ENCODE measurements around the gene USP31.

USP31 gene, protein sequence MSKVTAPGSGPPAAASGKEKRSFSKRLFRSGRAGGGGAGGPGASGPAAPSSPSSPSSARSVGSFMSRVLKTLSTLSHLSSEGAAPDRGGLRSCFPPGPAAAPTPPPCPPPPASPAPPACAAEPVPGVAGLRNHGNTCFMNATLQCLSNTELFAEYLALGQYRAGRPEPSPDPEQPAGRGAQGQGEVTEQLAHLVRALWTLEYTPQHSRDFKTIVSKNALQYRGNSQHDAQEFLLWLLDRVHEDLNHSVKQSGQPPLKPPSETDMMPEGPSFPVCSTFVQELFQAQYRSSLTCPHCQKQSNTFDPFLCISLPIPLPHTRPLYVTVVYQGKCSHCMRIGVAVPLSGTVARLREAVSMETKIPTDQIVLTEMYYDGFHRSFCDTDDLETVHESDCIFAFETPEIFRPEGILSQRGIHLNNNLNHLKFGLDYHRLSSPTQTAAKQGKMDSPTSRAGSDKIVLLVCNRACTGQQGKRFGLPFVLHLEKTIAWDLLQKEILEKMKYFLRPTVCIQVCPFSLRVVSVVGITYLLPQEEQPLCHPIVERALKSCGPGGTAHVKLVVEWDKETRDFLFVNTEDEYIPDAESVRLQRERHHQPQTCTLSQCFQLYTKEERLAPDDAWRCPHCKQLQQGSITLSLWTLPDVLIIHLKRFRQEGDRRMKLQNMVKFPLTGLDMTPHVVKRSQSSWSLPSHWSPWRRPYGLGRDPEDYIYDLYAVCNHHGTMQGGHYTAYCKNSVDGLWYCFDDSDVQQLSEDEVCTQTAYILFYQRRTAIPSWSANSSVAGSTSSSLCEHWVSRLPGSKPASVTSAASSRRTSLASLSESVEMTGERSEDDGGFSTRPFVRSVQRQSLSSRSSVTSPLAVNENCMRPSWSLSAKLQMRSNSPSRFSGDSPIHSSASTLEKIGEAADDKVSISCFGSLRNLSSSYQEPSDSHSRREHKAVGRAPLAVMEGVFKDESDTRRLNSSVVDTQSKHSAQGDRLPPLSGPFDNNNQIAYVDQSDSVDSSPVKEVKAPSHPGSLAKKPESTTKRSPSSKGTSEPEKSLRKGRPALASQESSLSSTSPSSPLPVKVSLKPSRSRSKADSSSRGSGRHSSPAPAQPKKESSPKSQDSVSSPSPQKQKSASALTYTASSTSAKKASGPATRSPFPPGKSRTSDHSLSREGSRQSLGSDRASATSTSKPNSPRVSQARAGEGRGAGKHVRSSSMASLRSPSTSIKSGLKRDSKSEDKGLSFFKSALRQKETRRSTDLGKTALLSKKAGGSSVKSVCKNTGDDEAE (N-terminal part only)

DNA sequence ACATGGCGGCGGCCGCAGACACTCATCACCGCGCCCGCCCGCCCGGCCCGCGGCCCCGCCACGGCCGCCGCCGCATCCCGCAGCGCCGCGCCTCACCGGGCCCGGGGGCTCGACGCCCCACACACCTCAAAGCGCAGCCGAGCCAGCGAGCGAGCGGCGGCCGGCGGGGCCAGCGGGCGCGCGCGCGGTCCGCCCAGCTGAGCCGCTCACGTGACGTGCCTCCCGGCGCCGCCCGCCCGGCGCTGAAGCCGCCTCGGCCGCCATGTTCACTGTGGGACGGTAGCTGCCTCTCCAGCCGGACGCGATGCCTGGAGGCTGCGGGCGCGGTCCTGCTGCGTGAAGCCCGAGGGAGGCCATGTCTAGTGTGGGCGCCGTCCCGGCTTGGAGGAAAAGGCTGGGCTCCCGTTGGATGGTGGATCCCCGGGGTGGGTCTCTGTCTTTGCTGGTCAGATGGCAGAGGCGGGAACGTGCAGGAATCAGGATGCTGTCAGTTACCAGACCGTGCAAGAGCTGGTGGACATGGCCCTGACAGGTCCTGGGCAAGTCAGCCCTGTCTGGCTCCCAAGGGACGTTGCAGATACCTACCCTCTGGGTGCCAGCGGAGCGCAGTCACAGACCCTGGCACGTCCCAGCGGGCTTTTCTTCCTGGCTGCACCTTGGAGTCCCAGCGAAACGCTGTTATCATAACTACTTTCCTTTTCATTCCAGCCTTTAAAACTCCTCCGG, at the start of gene USP31:
TSS of gene USP31 (minus strand) at position 186 of the 726 bp plus-strand sequence. CDS start at position 4, 182 bp downstream.
- peak; percentile 79 to 91 (median 83) for DNase-seq (ENCODE audit: low read depth in 2 of 3, low spot score in 1 of 3)

DNA sequence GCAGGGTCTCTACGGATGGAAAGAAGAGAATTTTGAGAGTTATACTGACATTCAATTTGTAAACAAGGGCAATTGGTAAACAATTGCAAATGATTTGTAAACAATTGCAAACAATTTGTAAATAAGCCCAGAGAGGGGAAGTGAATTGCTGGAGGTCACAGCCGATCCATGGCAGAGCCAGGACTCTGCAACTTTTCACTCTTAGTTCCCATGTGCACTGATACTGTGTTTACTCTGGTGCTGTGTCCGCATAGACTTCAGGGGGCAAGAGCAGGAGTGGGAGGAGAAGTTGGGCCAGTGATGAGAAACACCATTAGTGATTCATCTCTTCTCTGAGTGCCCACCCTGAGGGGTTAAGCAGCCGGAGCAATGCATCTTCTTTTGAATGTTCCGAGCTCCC, 47.3 kb upstream of the USP31 start:
- DNase-seq (ENCODE audit: low read depth in 2 of 3, low spot score in 1 of 3), result no peak

DNA sequence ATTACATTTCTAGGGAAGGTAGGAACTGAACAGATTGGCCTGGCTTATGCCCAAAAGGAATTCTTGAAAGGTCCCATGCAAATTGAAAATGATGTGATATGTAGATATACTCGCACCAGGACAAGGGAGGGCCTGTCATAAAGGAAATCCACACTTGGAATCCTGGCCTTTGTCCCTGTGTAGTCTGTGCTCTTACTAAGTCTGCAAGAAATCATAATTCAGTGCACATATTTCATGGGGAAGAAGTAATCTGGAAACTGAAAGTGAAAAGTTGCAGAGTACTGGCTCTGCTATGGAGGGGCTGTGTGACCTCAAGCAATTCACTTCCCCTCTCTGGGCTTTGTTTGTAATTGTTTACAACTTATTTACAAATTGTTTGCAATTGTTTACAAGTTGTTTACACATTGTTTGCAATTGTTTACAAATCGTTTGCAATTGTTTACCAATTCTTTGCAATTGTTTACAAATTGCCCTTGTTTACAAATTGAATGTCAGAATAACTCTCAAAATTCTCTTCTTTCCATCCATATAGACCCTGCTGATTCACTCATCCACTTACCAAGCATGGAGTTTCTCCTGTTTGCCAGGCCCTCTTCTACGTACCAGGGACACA, 46.2 kb upstream of the USP31 start:
- no peak for DNase-seq (ENCODE audit: low read depth in 2 of 3, low spot score in 1 of 3)

DNA sequence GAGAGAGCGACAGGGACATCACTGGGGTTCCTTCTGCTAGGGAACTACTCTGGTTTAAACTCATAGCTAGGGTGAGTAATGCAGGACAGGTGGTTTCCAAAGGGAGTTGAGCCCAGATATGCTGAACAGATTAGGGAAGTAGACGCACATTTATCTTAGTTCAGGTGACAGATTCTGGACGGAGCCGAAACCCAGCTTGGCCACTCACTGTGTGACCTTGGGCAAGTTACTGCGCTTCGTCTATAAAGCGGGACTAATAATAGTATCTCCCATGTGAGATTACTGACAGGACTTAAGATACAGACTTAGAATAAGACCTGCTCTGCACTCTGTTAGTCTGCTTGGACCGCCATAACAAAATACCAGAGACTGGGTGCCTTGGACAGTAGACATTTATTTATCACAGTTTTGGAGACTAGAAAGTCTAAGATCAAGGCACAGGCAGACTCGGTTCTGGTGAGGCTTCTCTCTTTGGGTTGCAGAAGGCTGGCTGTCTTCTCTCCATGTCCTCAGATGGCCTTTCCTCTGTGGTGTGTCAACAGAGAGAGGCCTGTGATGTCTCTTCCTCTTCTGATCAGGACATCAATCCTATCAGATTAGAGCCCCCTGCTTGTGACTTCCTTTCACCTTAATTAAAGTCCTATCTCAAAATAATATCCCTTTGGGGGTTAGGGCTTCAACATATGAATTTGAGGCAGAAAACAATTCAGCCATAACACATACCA, 45.4 kb upstream of the USP31 start:
- DNase-seq (ENCODE audit: low read depth in 2 of 3, low spot score in 1 of 3), result no peak

DNA sequence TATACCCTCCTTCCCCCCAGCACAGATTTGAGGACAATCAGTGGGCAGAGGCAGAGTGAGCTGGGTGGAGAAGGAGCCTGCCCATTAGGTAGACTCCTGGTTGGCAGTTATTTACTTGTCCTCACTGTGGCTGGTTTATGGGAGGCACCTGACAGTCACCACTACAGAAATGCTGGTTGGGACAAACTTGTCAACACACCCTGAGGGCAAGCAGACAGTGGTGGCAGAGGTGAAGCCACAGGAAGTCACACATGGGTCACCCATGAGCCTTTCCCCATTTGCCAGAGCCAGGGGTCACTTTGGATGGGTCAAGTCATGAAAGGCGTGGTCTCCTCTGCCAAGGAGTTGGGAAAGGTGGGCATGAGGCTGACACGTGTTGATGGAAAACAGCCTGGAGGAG, 39.7 kb upstream of the USP31 start:
- DNase-seq (ENCODE audit: low read depth in 2 of 3, low spot score in 1 of 3), result no peak

DNA sequence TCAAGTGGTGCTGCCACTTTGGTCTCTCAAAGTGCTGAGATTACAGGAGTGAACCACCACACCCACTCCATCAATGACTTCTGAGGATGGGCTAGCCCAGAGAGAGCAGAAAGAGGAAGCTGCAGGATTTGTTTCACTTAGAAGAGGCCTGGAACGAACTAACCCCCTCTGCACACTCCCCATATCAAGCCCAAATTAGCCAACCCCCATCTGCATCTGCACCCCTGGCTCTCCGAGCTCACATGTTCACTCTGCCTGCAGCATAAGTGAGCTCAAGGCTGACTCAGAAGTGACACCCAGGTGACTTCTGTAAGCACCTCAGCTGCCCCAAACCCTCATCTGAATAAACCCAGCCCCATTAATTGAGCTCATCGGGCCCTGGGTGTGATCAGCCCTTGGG, 38.1 kb upstream of the USP31 start:
- DNase-seq (ENCODE audit: low read depth in 2 of 3, low spot score in 1 of 3), result no peak

DNA sequence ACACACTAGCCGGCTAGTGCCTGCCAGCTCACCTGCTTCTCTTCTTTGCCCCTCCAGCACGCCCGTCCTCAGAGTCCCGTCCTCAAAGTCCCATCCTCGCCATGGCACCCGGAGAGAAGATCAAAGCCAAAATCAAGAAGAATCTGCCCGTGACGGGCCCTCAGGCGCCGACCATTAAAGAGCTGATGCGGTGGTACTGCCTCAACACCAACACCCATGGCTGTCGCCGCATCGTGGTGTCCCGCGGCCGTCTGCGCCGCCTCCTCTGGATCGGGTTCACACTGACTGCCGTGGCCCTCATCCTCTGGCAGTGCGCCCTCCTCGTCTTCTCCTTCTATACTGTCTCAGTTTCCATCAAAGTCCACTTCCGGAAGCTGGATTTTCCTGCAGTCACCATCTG, 36.9 kb upstream of the USP31 start:
- no peak for DNase-seq (ENCODE audit: low read depth in 2 of 3, low spot score in 1 of 3)

DNA sequence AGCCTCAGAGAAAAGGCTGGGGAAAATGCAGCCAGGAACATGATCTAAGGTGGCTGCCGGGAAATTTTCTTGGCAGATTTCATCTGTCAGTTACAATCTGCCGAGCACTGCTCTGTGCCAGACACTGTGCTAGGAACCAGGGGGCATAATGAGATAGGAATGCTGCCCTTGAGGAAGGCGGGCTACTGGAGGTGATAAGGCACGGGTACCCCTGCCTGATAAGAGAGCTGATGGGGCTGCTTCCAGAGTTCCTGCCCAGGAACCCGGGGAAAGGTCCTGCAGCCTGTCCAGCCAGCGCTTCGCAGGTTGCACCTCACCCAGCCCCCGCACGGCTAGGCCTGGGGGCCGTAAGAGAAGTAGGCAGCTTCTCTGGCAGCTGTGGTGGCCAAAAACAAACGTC, 36.4 kb upstream of the USP31 start:
- no peak for DNase-seq (ENCODE audit: low read depth in 2 of 3, low spot score in 1 of 3)

DNA sequence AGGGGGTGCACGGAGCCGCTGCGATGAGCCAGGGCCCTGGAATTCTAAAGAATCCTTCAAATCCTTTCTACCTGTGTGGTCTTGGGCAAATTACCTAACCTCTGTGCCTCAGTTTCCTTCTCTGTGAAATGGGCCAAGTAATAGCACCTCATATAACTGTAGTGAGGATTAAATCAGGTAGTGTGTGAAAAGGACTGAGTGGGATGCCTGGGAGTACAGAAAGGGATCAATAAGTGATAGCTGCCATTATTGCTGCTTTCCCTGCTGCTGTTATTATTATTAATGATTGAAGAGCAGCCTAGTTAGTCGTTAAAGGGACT, 34.3 kb upstream of the USP31 start:
- DNase-seq (ENCODE audit: low read depth in 2 of 3, low spot score in 1 of 3), result no peak

DNA sequence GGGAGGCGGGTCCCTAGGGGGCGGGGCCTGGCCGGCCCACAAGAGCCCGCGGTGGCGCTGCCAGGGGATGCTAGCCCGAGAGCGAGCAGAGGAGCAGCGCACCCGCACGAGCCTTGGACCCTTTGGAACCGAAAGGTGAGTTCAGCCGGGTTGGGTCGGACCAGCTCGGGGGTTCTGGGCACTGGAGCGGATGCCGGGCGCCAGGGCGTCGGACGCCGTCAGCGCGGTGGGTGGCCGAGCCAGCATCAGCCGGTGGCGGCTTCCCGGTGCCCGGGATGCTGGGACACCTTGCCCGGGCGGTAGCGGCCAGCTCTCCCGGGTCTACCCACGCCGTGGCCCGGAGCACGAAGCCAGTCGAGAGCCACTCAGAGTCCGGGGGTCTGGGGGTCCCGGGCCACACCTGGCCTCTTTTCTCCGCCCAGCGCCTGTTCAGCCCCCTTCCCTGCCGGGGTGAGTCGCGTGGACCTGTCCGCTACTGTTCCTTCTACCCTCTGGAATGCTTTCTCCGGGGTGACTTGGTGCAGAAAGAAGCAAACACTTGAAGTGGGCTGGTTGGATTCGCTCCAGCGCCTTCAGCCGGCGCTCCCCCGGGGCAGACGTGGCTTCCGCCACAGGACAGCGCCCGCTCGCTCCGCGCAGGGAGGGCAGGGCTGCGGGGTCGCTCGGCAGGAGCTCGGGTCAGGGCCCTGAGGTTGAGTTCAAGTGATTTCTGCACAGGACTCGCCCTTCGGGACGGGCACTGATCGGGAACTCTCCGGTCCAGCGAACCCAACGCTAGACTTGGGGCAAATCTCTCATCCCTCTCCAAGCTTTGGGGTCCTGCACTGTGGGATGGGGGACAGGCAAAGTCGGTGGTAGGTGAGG, 33.7 kb upstream of the USP31 start, which contains the start of gene SCNN1G:
TSS of gene SCNN1G (plus strand) at position 67 of the 864 bp plus-strand sequence. CDS start 3,527 bp downstream, outside the sequence.
- no peak for DNase-seq (ENCODE audit: low read depth in 2 of 3, low spot score in 1 of 3)

DNA sequence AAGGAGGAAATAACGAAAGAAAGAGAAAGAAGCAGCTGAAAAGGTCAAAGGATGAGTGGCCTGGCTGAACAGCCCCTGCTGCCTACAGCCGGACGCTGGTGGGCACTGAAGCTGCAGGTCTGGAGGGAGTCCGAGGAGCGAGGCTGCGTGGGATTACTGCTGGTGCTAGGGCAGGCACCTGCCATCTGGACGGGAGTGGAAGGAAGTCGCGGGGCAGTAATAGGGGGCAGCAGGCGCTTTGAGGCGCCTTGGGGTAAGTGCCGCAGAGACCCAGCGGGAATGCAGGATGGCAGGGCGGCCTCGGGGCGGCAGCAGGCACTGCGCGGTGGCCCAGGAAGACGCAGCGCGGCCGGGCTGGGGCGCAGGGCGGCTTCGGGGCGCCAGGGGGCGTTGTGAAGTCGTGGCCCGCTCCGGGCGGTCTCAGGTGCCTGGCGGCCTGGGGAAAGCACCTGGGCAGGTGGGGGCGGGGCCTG, 33.0 kb upstream of the USP31 start:
- peak; percentile 62 to 68 (median 66) for DNase-seq (ENCODE audit: low read depth in 2 of 3, low spot score in 1 of 3)

DNA sequence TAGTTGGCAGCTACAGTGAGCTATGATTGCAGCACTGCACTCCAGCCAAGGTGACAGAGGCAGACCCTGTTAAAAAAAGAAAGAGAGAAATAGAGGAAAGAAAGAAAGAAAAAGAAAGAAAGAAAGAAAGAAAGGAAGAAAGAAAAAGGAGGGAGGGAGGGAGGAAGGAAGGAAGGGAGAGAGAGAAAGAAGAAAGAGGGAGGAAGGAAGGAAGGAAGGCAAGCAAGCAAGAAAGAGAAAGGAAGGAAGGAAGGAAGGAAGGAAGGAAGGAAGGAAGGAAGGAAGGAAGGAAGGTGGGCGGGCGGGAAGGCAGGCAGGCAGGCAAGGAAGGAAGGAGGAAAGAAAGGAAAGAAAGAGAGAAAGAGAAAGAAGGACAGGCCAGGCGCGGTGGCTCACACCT, 32.3 kb upstream of the USP31 start:
- DNase-seq (ENCODE audit: low read depth in 2 of 3, low spot score in 1 of 3), result no peak

DNA sequence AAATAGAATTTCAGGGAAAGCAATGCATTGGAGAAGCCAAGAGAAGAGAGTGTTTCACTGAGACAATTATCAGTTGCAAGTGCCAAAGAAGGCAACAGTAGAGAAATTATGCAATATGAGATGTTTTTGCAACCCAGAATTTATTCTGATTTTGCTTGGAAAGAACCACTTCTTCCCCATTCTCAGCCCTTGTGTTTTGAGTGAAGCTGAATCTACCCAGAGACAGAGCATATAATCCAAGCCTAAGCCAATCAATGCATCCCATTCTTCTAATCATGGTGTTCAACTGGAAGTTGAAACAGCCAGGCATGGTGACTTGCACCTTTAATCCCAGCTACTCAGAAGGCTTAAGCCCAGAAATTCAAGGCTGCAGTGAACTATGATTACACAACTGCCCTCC, 26.4 kb upstream of the USP31 start:
- no peak for DNase-seq (ENCODE audit: low read depth in 2 of 3, low spot score in 1 of 3)

DNA sequence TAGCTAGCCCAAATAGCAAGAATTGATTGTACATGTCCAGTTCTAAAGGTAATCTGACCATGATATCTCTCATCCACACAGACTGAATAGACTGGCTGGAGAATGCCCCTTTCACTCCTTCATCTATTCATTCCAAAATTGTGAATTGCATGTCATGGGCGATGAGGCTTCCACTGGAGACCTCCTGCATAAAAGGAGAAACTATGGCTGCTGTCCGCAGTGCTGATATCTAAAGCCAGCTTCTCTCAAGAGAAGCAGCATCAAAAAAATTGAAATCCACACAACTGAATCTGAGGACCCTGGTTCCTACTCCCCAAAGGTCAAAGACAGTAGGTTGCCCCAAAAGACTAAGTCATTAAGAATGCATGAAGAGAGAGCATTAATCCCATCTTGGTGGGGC, 25.4 kb upstream of the USP31 start:
- no peak for DNase-seq (ENCODE audit: low read depth in 2 of 3, low spot score in 1 of 3)

DNA sequence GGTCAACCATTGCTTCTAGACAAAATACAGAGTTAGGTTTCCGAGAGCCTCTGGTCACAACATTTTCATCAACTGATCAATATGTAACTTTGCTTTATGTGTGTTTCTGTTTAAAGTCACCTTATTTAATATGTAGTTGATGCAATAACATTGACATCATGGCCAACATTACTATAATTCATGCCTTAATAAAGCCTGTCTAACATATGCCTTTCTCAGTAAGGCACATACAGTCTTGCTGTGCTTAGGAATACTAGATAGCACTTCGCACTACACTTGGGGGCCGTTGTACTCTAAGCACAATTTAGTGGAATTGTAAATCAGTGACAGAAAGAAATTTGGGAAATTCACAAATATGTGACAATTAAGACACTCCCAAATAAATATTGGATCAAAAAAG, 23.7 kb upstream of the USP31 start:
- DNase-seq (ENCODE audit: low read depth in 2 of 3, low spot score in 1 of 3), result no peak

DNA sequence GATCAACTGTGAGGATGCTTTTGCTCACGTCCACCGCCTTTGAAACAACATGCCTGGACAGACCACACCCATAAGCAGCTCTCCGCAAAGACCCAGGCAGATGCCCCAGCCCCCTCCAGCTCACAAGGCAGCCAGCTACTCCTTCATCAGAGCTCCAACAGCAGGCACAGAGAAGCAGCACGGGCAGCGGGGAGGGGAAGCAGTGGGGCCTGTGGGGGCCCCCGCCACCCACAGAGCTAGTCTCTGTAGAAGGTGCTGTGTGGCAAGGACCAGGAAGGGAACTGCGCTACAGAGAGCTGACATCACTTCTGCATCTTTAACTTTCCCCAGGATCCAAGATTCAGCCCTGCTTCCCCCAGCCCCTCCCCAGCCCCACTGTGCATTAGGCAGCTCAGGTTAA, 23.3 kb upstream of the USP31 start:
- DNase-seq (ENCODE audit: low read depth in 2 of 3, low spot score in 1 of 3), result no peak

DNA sequence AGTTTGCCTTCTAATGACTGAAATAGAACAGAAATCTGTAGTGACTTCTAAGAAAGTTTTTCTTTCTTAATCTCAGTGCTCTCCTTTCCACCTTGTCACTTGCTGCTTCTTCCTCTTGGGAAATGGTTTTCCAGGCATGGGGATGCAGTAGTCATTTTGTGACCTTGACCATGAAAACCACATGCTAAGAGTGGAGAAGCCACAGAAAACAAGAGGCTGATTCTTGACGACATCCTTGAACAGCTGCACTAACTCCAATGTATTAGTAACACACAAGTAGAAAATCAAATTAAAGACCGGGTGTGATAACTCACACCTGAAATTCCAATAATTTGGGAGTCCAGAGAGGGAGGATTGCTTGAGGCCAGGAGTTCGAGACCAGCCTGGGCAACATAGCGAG, 15.5 kb upstream of the USP31 start:
- DNase-seq (ENCODE audit: low read depth in 2 of 3, low spot score in 1 of 3), result no peak

DNA sequence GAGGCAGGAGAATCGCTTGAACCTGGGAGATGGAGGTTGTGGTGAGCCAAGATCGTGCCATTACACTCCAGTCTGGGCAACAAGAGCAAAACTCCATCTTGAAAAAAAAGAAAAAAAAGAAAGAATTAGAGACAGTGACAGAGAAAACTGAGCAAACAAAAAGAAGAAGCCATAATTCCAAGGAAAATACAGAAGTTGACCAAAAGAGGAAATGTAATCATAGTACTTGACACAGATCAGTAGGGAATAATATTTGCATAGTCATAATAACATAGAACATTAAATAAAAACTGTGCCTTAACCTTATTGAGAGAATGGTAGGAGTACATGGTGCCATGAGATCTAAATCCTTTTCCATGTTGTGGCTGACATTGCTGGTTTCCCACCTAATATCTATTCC, 14.7 kb upstream of the USP31 start:
- no peak for DNase-seq (ENCODE audit: low read depth in 2 of 3, low spot score in 1 of 3)

DNA sequence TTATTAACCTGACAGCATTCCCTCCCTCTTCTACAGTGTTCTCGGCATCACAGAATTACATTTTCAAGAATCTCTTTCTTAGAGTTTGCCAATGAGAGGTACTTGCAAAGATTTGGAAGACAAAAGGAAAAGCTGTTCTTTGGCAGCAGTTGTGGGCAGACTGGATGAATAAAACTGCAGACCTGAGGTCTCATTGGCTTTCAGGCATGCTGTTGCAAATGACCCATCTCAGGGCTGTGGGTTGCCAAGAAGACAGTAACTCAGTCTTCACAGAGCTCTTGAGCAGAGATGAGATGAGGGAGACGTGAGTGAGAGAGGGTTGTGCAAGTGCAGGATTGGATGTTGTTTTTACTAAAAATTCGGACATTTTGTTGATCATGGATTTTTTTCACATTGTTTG, 11.3 kb upstream of the USP31 start:
- DNase-seq (ENCODE audit: low read depth in 2 of 3, low spot score in 1 of 3), result no peak

All from stimulated activated CD4-positive, alpha-beta T cell treated with anti-CD3 and anti-CD28 coated beads, Interleukin-12 subunit alpha, Interleukin-12 subunit beta, amount 100 ng/mL, for 48 hours (primary cell).